Stimulated activated CD8-positive, alpha-beta memory T cell treated with anti-CD3 and anti-CD28 coated beads, Interleukin-7, amount 100 ng/mL, for 24 hours (primary cell): ENCODE measurements around the gene KIRREL3.

Experiments
- DNase-seq: peaks from one replicate; pipeline ENCODE4 v3.0.0-alpha.2; 2020; ENCODE audit warnings: low read depth

Gene KIRREL3

GRCh38 chr11:126485021-126485792 lies 515.4 kb downstream of the KIRREL3 start:
- no peak for DNase-seq

DNA sequence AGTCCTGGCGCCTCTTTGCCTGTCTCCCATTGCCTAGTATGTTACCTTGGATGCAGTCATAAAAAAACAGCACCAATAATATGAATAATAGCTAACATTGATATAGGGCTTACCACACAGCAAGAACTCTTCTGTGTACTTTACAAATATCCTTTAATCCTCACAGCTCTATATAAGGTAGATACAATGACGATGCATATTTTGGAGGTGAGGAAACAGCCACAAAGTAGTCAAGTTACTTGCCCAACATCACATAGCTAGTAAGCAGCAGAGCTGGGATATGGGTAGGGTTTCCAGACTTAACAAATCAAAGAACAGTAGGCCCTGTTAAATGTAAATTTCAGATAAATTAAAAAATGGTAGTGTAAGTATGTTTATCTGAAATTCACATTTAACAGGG lies 516.3 kb downstream of the KIRREL3 start:
- no peak for DNase-seq

DNA sequence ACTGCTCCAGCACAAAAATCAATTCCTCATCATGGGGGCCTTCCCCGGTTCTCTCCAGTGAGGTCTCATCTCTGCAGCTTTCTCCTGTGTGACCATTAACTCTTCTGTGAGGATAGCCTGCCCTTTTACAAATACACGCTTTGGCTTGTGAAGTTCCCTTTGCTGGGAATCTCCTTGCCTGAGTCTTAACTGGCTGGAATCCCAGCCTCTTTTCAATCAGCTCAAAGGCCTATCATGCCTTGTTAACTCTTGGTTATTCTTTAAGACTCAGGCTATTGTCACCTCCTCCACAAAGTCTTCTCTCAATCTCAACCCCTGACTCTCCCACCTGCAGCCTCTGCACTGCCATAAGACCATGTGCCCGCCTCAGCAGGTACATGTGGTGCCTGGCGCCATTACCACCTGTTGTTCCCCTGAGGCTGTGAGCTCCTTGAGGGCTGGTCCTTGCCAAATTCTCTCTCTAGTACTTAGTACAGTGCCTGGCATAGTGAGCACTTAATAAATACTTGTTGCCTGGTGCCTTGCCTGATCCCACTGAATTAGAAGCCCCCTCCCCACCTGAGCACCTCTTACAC lies 516.9 kb downstream of the KIRREL3 start:
- no peak for DNase-seq

DNA sequence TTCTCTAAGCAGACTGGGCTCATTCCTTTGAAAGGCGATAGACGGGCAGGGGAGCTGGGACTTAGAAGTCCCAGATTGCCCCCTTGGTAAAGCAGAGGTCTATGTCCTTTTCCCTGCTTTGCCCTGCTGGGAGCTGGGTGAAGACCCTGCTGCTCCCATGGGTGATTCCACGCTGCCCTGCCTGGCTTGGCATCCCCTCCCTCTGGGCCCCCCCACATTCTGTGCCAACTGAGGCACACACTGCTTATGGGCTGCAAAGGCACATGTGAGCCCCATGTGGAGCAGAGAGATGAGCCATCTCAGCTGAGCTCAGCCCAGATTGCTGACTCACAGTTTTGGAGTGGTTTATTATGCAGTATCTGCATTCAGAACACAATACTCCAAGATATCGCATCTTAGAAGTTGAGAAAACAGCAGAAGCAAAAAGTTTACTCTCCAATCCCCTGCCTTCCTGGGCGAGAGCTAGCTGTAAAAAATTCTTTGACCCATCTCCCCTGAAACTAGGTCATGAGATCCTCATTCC lies 517.9 kb downstream of the KIRREL3 start:
- DNase-seq = no peak

DNA sequence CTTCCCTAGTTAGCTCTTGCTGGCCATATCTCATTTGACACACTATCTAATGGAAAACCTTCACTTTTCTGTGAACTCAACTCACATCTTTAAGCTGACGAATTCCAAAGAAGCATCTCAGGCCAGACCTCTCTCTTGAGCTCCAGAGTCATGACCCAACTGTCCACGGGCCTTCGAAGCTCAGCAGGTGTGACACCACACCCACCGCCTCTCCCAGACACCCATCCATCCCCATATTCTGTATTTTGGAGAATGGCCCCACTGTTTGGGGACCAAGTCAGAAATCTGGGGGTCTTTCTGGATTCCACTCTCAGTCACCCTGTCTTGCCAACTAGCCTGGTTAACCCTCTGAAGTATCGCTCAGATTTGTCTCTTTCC lies 519.3 kb downstream of the KIRREL3 start:
- no peak for DNase-seq

DNA sequence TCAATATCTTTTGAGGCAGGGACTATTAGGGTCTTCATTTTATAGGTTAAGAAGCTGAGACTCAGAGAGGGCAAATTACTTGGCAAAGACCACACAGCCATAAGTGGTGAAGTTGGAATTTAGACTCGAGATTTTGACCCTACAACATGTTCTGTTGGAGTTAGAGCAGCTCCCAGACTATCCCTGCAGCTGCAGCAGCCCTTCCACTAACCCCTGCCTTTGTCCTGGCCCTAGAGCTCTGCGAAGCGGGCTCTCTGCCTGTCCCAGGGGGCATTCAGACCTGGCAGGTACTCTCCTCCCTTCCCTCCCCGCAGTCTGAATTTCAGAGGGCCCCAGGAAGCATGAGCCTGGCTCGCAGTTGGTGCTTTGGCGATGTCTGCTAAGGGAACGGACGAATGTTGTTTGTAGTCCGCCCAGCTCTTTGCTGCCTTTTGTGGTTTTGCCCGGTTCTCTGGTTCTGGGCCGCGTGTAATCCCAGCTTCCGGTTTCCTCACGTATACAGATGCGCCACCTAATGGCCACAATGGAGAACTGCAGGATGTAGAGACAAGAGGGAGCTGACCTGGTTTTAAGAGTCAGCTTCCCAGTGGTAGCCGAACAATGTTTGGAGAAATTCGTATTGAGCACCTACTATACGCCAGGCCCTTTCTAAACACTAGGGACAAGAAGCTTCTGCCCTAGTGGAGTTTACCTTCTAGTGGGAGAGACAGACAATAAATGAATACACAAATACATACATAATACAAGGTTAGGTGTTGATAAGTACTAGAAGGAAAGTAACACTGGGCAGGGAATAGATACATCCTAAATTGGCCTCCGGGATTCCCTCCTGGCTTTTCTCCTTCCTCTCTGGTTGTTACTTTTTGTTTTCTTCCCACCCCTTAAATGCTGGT lies 519.9 kb downstream of the KIRREL3 start:
- DNase-seq = peak; percentile 41

GRCh38 chr11:126480015-126480409 lies 520.6 kb downstream of the KIRREL3 start:
- DNase-seq = no peak

GRCh38 chr11:126479178-126479930 lies 521.2 kb downstream of the KIRREL3 start:
- no peak for DNase-seq

GRCh38 chr11:126478466-126478865 lies 522.1 kb downstream of the KIRREL3 start:
- no peak for DNase-seq

- DNase-seq = no peak
Observed at GRCh38 chr11:126477535-126478305, 522.9 kb downstream of the KIRREL3 start.

- no peak for DNase-seq
Observed at GRCh38 chr11:126476977-126477376, 523.6 kb downstream of the KIRREL3 start.

GRCh38 chr11:126476266-126476924 lies 524.2 kb downstream of the KIRREL3 start:
- DNase-seq = no peak

GRCh38 chr11:126475014-126475991 lies 525.3 kb downstream of the KIRREL3 start:
- no peak for DNase-seq

- DNase-seq = no peak
Observed at GRCh38 chr11:126474220-126474619, 526.4 kb downstream of the KIRREL3 start.

DNA sequence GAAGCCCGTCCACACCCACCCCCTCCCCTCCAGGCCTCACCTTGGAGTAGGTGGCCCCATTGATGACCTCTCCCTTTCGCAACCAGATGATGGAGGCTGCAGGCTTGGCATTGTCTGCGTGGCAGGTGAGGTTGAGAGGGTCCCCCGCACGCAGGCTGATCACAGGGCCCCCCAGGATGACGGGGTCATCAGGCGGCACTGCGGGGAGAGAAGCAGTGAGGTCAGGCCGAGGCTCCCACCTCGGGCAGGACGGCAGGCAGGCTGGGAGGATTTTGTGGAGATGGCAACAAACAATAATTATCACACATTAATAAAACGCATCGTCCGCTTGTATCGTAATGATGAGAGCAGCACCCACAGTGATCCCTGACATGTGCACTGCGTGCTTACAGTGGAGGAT lies 527.3 kb downstream of the KIRREL3 start:
- DNase-seq = no peak

DNA sequence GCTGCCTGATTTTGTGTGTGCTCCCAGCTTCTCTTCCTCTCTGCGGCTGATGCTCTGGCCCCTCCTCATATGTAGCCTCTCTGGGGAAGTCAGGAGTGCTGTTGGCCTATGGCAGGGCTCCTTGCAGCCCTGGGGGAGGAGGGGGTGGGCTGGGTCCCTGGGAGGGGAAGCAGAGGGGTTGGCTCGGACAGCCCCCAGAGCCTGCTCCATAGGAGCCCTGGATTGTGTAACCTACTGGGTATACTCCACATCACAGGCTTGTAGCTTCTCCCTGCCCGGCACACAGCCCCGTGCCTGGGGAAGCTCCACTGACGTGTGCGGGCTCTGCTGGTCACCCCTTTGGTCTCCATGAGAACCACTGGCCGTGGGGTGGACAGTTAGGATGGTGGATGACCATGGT lies 531.3 kb downstream of the KIRREL3 start:
- DNase-seq = no peak

- DNase-seq = no peak
Observed at GRCh38 chr11:126468102-126468521, 532.5 kb downstream of the KIRREL3 start.

- no peak for DNase-seq
Observed at GRCh38 chr11:126467471-126467870, 533.1 kb downstream of the KIRREL3 start.

- DNase-seq = no peak
Observed at GRCh38 chr11:126467046-126467370, 533.6 kb downstream of the KIRREL3 start.
